ENCODE results near the gene FRRS1. TPM values are rescaled to one million over a fixed set of nuclear protein-coding genes. Genes with fewer than 3 reads are reported as not detected.
"Not testable (repeated sequence)": the region's sequence is repeated elsewhere in the genome, so short reads cannot be mapped to it uniquely, and the experiment has no call there.

The FRRS1 gene, protein sequence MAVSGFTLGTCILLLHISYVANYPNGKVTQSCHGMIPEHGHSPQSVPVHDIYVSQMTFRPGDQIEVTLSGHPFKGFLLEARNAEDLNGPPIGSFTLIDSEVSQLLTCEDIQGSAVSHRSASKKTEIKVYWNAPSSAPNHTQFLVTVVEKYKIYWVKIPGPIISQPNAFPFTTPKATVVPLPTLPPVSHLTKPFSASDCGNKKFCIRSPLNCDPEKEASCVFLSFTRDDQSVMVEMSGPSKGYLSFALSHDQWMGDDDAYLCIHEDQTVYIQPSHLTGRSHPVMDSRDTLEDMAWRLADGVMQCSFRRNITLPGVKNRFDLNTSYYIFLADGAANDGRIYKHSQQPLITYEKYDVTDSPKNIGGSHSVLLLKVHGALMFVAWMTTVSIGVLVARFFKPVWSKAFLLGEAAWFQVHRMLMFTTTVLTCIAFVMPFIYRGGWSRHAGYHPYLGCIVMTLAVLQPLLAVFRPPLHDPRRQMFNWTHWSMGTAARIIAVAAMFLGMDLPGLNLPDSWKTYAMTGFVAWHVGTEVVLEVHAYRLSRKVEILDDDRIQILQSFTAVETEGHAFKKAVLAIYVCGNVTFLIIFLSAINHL
- 1 to 10 TPM in 2 of 4 donors, under 1 TPM in 2; 0.45 to 8.4 (median 1.7) TPM for polyA plus RNA-seq
- long read RNA-seq, donor 1 = 0 reads
- long read RNA-seq, donor 2 = 0 reads
- long read RNA-seq, donor 3 = 0 reads
- long read RNA-seq, donor 4 = 0 reads
- long read RNA-seq, donor 5 = 0 reads
- long read RNA-seq, donor 6 = 0 reads
- long read RNA-seq, donor 7 = 0 reads
- long read RNA-seq, donor 8 = 0 reads
- long read RNA-seq, donor 9 = 0 reads
- long read RNA-seq, donor 10, partial matches to known transcripts = 0 of 1 reads
- long read RNA-seq, donor 10, other reads (novel, unspliced or antisense) = 0 of 1 reads

DNA sequence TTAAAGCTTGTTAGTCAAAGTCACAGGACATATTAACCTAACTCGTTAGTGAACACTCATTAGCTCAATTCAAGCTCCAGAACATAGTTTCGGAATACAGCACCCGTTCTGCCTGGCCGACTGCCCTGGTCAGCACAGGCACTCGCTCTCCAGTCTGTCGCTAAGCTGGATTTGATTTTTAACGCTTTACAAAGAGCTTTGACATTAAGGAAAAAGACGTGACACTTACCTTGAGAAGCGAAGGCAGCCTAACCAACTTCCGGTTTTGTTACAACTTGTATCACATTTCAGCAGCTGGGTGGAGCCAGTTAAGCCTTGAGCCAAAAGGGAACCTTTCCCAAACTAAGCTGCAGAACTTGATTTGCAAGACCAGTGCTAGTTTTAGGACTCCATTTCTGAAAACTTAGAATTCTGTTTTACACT lies at the start of gene FRRS1:
Gene FRRS1, minus strand, starts transcription at position 258 of the 423 bp plus-strand sequence. CDS start 17,867 bp downstream, outside the sequence.
- DNase-seq = peak; percentile 76 to 83
- Histone ChIP-seq H3K27ac (ENCODE audit: low read depth in 1 of 3, low read length in 2 of 3) (peak within 1 kb of the TSS; percentile 55 to 95 (median 90)), H3K4me3 (ENCODE audit: low read depth in 1 of 3, low read length in 3 of 3) (peak within 1 kb of the TSS; percentile 37 to 84 (median 56)), H3K36me3 (ENCODE audit: control insufficient read depth in 3 of 3, insufficient read depth in 2 of 3, low read depth in 1 of 3, low read length in 3 of 3) (no peaks in the 10 kb centered on the region), H3K27me3 (ENCODE audit: control insufficient read depth in 3 of 3, insufficient read depth in 3 of 3, low read length in 3 of 3) (no peaks in the 10 kb centered on the region), H3K9me3 (ENCODE audit: control insufficient read depth in 2 of 2, insufficient read depth in 1 of 2, low read depth in 1 of 2, low read length in 1 of 2) (no peaks in the 10 kb centered on the region), H3K4me1 (ENCODE audit: control insufficient read depth in 3 of 3, insufficient read depth in 2 of 3, low read depth in 1 of 3, low read length in 2 of 3) (no peaks in the 10 kb centered on the region)
- 0 to 1% (median 1%) methylated on average over 10 of the region's 10 CpGs for WGBS, 3 donors
- FAIRE-seq = no peak

DNA sequence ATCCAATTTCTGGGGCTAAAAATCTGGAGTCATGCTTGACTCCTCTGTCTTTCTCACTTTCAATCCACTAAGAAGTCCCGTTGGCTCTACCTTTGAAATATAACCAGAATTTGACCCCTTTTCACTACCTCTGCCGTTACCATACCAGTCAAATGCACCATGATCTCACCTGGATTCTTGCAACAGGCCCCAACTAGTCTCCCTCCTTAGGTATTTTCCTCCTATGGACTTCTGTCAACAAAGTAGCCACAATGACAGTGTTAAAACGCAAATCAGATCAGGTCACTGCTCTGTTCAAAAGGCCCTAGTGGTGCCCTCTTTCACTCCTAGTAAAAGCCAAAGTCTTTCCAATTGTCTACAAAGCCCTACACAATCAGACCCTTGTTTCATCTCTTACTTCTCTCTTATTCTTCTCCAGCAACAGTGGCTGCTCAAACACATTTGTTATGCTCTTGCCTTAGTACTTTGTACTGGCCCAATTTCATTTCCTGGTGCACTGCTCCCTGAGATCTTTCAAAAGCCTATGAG lies 48.0 kb upstream of the FRRS1 start:
- Histone ChIP-seq H3K4me1 (ENCODE audit: control insufficient read depth in 3 of 3, insufficient read depth in 2 of 3, low read depth in 1 of 3, low read length in 2 of 3) (no peaks in the 10 kb centered on the region), H3K27me3 (ENCODE audit: control insufficient read depth in 3 of 3, insufficient read depth in 3 of 3, low read length in 3 of 3) (no peaks in the 10 kb centered on the region), H3K4me3 (ENCODE audit: low read depth in 1 of 3, low read length in 3 of 3) (no peak overlapping the region), H3K27ac (ENCODE audit: low read depth in 1 of 3, low read length in 2 of 3) (no peak overlapping the region), H3K9me3 (ENCODE audit: control insufficient read depth in 2 of 2, insufficient read depth in 1 of 2, low read depth in 1 of 2, low read length in 1 of 2) (no peaks in the 10 kb centered on the region), H3K36me3 (ENCODE audit: control insufficient read depth in 3 of 3, insufficient read depth in 2 of 3, low read depth in 1 of 3, low read length in 3 of 3) (no peaks in the 10 kb centered on the region)
- 77 to 80% (median 78%) methylated on average over 3 of the region's 3 CpGs for WGBS, 3 donors
- FAIRE-seq (no peak), DNase-seq (no peak)

DNA sequence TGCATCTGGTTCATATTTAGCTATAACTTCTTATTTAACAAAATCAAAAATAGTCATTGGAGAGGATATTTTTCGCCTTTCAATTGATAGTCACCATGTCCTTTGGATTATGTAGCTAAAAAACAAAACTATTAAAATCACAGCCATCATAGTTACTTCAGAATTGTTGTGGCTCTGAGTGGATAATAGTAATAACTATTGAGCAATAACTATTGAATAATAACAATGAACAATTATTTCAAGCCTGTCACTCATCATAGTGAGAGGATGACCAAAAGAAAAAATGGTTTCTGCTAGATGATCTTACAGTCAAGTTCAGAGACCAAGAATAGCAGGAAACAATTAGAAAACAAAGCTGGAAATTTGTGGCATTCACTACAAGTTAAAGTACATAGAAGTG lies 45.3 kb upstream of the FRRS1 start:
- Histone ChIP-seq H3K9me3 (ENCODE audit: control insufficient read depth in 2 of 2, insufficient read depth in 1 of 2, low read depth in 1 of 2, low read length in 1 of 2) (no peaks in the 10 kb centered on the region), H3K36me3 (ENCODE audit: control insufficient read depth in 3 of 3, insufficient read depth in 2 of 3, low read depth in 1 of 3, low read length in 3 of 3) (no peaks in the 10 kb centered on the region), H3K4me1 (ENCODE audit: control insufficient read depth in 3 of 3, insufficient read depth in 2 of 3, low read depth in 1 of 3, low read length in 2 of 3) (peaks cover 0 to 2% (median 0%) of the 10 kb centered on the region in 3 donors), H3K27me3 (ENCODE audit: control insufficient read depth in 3 of 3, insufficient read depth in 3 of 3, low read length in 3 of 3) (no peaks in the 10 kb centered on the region), H3K4me3 (ENCODE audit: low read depth in 1 of 3, low read length in 3 of 3) (no peak overlapping the region), H3K27ac (ENCODE audit: low read depth in 1 of 3, low read length in 2 of 3) (no peak overlapping the region)
- FAIRE-seq (no peak), DNase-seq (no peak)
- WGBS, 3 donors = 88 to 94% (median 94%) methylated on average over 1 of the region's 1 CpG

DNA sequence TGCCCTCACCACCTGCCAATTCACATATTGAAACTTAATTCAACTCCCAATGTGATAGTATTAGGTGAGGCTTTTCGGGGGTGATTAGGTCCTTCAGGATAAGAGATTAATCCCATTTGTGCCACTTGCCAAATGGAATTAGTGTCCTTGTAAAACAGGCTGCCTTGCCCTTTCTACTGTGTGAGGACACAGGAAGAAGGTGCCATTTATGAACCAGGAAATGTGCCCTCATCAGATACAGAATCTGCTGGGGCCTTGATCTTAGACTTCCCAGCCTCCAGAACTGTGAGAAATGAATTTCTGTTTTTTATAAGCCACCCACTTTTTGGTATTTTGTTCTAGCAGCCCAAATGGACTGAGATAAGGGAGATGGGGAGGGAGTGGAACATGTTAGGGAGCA lies 44.6 kb upstream of the FRRS1 start:
- 48 to 77% (median 67%) methylated on average over 1 of the region's 1 CpG for WGBS, 3 donors
- no peaks in the 10 kb centered on the region for H3K9me3 ChIP-seq (ENCODE audit: control insufficient read depth in 2 of 2, insufficient read depth in 1 of 2, low read depth in 1 of 2, low read length in 1 of 2)
- DNase-seq = peak in 1 of 2 donors; percentile 16
- H3K27ac ChIP-seq (ENCODE audit: low read depth in 1 of 3, low read length in 2 of 3) = no peak overlapping the region
- H3K27me3 ChIP-seq (ENCODE audit: control insufficient read depth in 3 of 3, insufficient read depth in 3 of 3, low read length in 3 of 3) = no peaks in the 10 kb centered on the region
- H3K4me3 ChIP-seq (ENCODE audit: low read depth in 1 of 3, low read length in 3 of 3) = no peak overlapping the region
- peaks cover 0 to 2% (median 0%) of the 10 kb centered on the region in 3 donors for H3K4me1 ChIP-seq (ENCODE audit: control insufficient read depth in 3 of 3, insufficient read depth in 2 of 3, low read depth in 1 of 3, low read length in 2 of 3)
- no peak for FAIRE-seq
- H3K36me3 ChIP-seq (ENCODE audit: control insufficient read depth in 3 of 3, insufficient read depth in 2 of 3, low read depth in 1 of 3, low read length in 3 of 3) = no peaks in the 10 kb centered on the region

DNA sequence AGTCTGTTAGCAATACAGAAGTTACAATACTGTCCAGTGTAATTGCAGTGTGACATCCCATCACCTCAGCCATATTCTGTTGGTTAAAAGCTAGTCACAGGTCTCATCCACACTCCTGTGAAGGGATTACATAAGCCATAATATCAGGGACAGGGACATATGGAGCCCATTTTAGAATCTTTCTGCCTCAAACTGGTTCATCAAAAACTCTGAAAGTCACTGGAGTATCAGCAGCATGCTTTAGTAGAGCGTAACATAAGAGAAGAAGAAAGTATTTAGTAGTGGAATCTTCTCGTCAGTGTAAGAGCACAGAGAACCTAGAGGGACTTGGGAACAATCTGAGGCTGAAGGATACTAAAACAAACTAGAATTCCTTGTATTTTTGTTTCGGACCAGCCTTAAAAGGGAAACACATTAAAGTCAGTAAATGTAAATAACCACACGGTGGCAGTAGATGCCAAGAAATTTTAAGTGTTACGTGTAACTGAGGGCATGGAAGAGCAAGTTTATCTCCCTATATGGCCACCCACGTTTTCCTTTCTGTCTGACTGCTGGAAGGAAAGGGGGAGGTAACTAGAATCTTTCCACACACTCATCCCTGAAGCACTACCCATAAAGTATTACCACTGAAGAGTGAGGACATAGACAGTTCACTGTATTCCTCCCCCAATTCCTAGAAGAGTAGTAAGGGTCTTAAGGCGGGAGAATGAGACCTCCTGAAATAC lies 42.1 kb upstream of the FRRS1 start:
- H3K36me3 ChIP-seq (ENCODE audit: control insufficient read depth in 3 of 3, insufficient read depth in 2 of 3, low read depth in 1 of 3, low read length in 3 of 3) = no peaks in the 10 kb centered on the region
- H3K27me3 ChIP-seq (ENCODE audit: control insufficient read depth in 3 of 3, insufficient read depth in 3 of 3, low read length in 3 of 3) = peaks cover 0 to 3% (median 3%) of the 10 kb centered on the region in 3 donors
- no peaks in the 10 kb centered on the region for H3K9me3 ChIP-seq (ENCODE audit: control insufficient read depth in 2 of 2, insufficient read depth in 1 of 2, low read depth in 1 of 2, low read length in 1 of 2)
- no peak overlapping the region for H3K4me3 ChIP-seq (ENCODE audit: low read depth in 1 of 3, low read length in 3 of 3)
- FAIRE-seq = peak; percentile 76
- peak overlapping the region in 2 of 3 donors; percentile 17 to 50 for H3K27ac ChIP-seq (ENCODE audit: low read depth in 1 of 3, low read length in 2 of 3)
- peaks cover 0 to 2% (median 0%) of the 10 kb centered on the region in 3 donors for H3K4me1 ChIP-seq (ENCODE audit: control insufficient read depth in 3 of 3, insufficient read depth in 2 of 3, low read depth in 1 of 3, low read length in 2 of 3)
- peak; percentile 77 to 86 for DNase-seq
- 14 to 18% (median 14%) methylated on average over 7 of the region's 7 CpGs for WGBS, 3 donors

DNA sequence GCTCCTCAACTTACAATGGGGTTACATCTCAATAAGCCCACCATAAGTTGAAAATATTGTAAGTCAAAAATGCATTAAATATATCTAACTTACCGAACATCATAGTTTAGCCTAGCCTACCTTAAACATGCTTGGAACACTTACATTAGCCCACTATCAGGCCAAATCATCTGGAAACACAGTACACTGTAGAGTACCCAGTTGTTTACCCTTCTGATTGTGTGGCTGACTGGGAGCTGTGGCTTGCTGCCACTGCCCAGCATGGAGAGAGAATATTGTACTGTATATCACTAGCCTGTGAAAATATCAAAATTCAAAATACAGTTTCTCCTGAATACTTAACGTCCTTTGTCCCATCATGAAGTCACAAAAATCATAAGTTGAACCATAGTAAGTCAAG lies 40.4 kb upstream of the FRRS1 start:
- Histone ChIP-seq H3K9me3 (ENCODE audit: control insufficient read depth in 2 of 2, insufficient read depth in 1 of 2, low read depth in 1 of 2, low read length in 1 of 2) (no peaks in the 10 kb centered on the region), H3K27me3 (ENCODE audit: control insufficient read depth in 3 of 3, insufficient read depth in 3 of 3, low read length in 3 of 3) (peaks cover 0 to 3% (median 3%) of the 10 kb centered on the region in 3 donors), H3K36me3 (ENCODE audit: control insufficient read depth in 3 of 3, insufficient read depth in 2 of 3, low read depth in 1 of 3, low read length in 3 of 3) (no peaks in the 10 kb centered on the region), H3K4me3 (ENCODE audit: low read depth in 1 of 3, low read length in 3 of 3) (no peak overlapping the region), H3K4me1 (ENCODE audit: control insufficient read depth in 3 of 3, insufficient read depth in 2 of 3, low read depth in 1 of 3, low read length in 2 of 3) (peaks cover 0 to 2% (median 0%) of the 10 kb centered on the region in 3 donors), H3K27ac (ENCODE audit: low read depth in 1 of 3, low read length in 2 of 3) (no peak overlapping the region)
- FAIRE-seq = no peak
- DNase-seq = no peak
- WGBS, 3 donors = 56 to 84% (median 65%) methylated on average over 2 of the region's 2 CpGs

DNA sequence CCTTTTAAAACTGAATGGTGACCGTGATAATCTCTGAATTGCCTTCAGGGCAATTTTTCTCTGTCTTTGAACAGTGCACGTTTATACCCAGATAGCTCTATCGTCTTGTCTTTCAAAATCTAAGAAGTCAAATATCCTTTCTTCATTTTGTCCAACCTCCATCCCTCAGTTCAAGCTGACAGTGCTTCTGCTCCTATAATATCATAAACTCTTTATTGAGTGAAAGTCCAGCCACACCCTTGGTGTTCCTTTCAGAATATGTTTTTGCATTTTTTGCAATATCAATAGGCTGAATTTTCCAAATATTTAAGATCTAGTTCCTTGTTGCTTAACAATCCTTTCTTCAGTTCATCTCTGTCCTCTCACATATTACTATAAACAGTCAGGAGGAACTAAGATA lies 35.1 kb upstream of the FRRS1 start:
- FAIRE-seq = no peak
- 52 to 84% (median 74%) methylated on average over 3 of the region's 3 CpGs for WGBS, 3 donors
- no peak overlapping the region for H3K27ac ChIP-seq (ENCODE audit: low read depth in 1 of 3, low read length in 2 of 3)

DNA sequence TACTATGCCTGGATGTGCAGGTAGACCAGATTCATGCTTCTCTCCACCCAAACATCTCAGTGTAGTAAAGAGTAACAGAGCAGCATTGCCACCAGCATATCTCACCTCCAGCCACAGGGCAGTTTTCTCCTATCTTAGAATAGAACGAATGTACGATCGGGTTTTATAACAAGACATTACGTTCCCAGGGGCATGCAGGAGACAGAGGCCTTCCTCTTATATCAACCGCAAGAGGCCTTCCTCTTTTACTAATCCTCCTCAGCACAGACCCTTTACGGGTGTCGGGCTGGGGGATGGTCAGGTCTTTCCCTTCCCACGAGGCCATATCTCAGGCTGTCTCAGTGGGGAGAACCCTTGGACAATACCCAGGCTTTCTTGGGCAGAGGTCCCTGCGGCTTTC lies 27.4 kb upstream of the FRRS1 start:
- not testable (repeated sequence) for H3K4me3 ChIP-seq (ENCODE audit: low read depth in 1 of 3, low read length in 3 of 3); H3K27me3 ChIP-seq (ENCODE audit: control insufficient read depth in 3 of 3, insufficient read depth in 3 of 3, low read length in 3 of 3); H3K4me1 ChIP-seq (ENCODE audit: control insufficient read depth in 3 of 3, insufficient read depth in 2 of 3, low read depth in 1 of 3, low read length in 2 of 3)

More for the DNA sequence above, 35.1 kb upstream of the FRRS1 start:
- H3K9me3 ChIP-seq (ENCODE audit: control insufficient read depth in 2 of 2, insufficient read depth in 1 of 2, low read depth in 1 of 2, low read length in 1 of 2) = no peaks in the 10 kb centered on the region
- H3K36me3 ChIP-seq (ENCODE audit: control insufficient read depth in 3 of 3, insufficient read depth in 2 of 3, low read depth in 1 of 3, low read length in 3 of 3) = no peaks in the 10 kb centered on the region
- no peak overlapping the region for H3K4me3 ChIP-seq (ENCODE audit: low read depth in 1 of 3, low read length in 3 of 3)
- H3K27me3 ChIP-seq (ENCODE audit: control insufficient read depth in 3 of 3, insufficient read depth in 3 of 3, low read length in 3 of 3) = peaks cover 0 to 3% (median 3%) of the 10 kb centered on the region in 3 donors
- no peaks in the 10 kb centered on the region for H3K4me1 ChIP-seq (ENCODE audit: control insufficient read depth in 3 of 3, insufficient read depth in 2 of 3, low read depth in 1 of 3, low read length in 2 of 3)
- DNase-seq = no peak

More for the DNA sequence above, 27.4 kb upstream of the FRRS1 start:
- H3K36me3 ChIP-seq (ENCODE audit: control insufficient read depth in 3 of 3, insufficient read depth in 2 of 3, low read depth in 1 of 3, low read length in 3 of 3); DNase-seq; FAIRE-seq; H3K27ac ChIP-seq (ENCODE audit: low read depth in 1 of 3, low read length in 2 of 3); H3K9me3 ChIP-seq (ENCODE audit: control insufficient read depth in 2 of 2, insufficient read depth in 1 of 2, low read depth in 1 of 2, low read length in 1 of 2): not testable (repeated sequence)
- 73 to 88% (median 76%) methylated on average over 9 of the region's 9 CpGs for WGBS, 3 donors
